ENCODE measurements around the gene KCNJ16. TPM values are rescaled to one million over a fixed set of nuclear protein-coding genes. Genes with fewer than 3 reads are reported as not detected.
"Not testable (repeated sequence)": the region's sequence is repeated elsewhere in the genome, so short reads cannot be mapped to it uniquely, and the experiment has no call there.

KCNJ16 gene
- total RNA-seq, 2 donors from 2014 or later: 53.4 to 58.6 TPM

- Histone ChIP-seq H3K9me3 (no peaks in the 10 kb centered on the region), H3K27me3 (no peaks in the 10 kb centered on the region), H3K4me1 (no peaks in the 10 kb centered on the region), H3K36me3 (replicated peaks in 1 of 2; ENCODE audit: insufficient read depth in 1 of 2, low read depth in 2 of 2) (no peaks in the 10 kb centered on the region), H3K27ac (peak overlapping the region in 1 of 4 donors; percentile 27), H3K4me3 (no peak overlapping the region)
- TF ChIP-seq CTCF (IDR thresholded peaks at IDR 0.05): no peak
- no peak for TF ChIP-seq POLR2A (IDR thresholded peaks at IDR 0.05)
- 67 to 89% methylated on average over 6 of the region's 6 CpGs for WGBS, 2 donors
- intact Hi-C loops (cut with DNase I): no loop called here
- no peak for DNase-seq
- ATAC-seq: no peak
These were observed 33.5 kb upstream of the KCNJ16 start for GRCh38 chr17:70041540-70041939.

- DNase-seq; H3K9me3 ChIP-seq; H3K4me3 ChIP-seq; H3K36me3 ChIP-seq (replicated peaks in 1 of 2; ENCODE audit: insufficient read depth in 1 of 2, low read depth in 2 of 2); ATAC-seq; H3K27me3 ChIP-seq; H3K4me1 ChIP-seq; intact Hi-C loops (cut with DNase I); H3K27ac ChIP-seq: not testable (repeated sequence)
- 83 to 86% methylated on average over 5 of the region's 5 CpGs for WGBS, 2 donors
These were observed 29.2 kb upstream of the KCNJ16 start for GRCh38 chr17:70045780-70046179.

- intact Hi-C loops (cut with DNase I): no loop called here
- DNase-seq (no peak), ATAC-seq (no peak)
- H3K36me3 ChIP-seq (replicated peaks in 1 of 2; ENCODE audit: insufficient read depth in 1 of 2, low read depth in 2 of 2): no peaks in the 10 kb centered on the region
- H3K27me3 ChIP-seq: no peaks in the 10 kb centered on the region
- peaks cover 2% of the 10 kb centered on the region for H3K4me1 ChIP-seq
- no peaks in the 10 kb centered on the region for H3K9me3 ChIP-seq
- 42 to 47% methylated on average over 5 of the region's 5 CpGs for WGBS, 2 donors
- TF ChIP-seq POLR2A (IDR thresholded peaks at IDR 0.05): no peak
- no peak for TF ChIP-seq CTCF (IDR thresholded peaks at IDR 0.05)
- no peak overlapping the region for H3K4me3 ChIP-seq
- H3K27ac ChIP-seq: no peak overlapping the region
These were observed 27.2 kb upstream of the KCNJ16 start for GRCh38 chr17:70047619-70048419.

- no peak overlapping the region for H3K4me3 ChIP-seq
- WGBS, 2 donors: 94% methylated on average over 3 of the region's 3 CpGs
- DNase-seq: no peak
- no peak overlapping the region for H3K27ac ChIP-seq
- H3K4me1 ChIP-seq: peaks cover 21% of the 10 kb centered on the region
- no peaks in the 10 kb centered on the region for H3K36me3 ChIP-seq (replicated peaks in 1 of 2; ENCODE audit: insufficient read depth in 1 of 2, low read depth in 2 of 2)
- ATAC-seq: no peak
- H3K27me3 ChIP-seq: no peaks in the 10 kb centered on the region
- H3K9me3 ChIP-seq: no peaks in the 10 kb centered on the region
- TF ChIP-seq POLR2A (IDR thresholded peaks at IDR 0.05) (no peak), CTCF (IDR thresholded peaks at IDR 0.05) (no peak)
- intact Hi-C loops (cut with DNase I): no loop called here
These were observed 25.0 kb upstream of the KCNJ16 start for GRCh38 chr17:70049801-70050591.

GRCh38 chr17:70050931-70051330 is 24.1 kb upstream of the KCNJ16 start:
- no peak for DNase-seq
- no peak for ATAC-seq
- H3K27me3 ChIP-seq: no peaks in the 10 kb centered on the region
- no peak overlapping the region for H3K4me3 ChIP-seq
- WGBS, 2 donors: 60 to 72% methylated on average over 2 of the region's 2 CpGs
- peaks cover 29% of the 10 kb centered on the region for H3K4me1 ChIP-seq
- intact Hi-C loops (cut with DNase I): no loop called here
- no peaks in the 10 kb centered on the region for H3K36me3 ChIP-seq (replicated peaks in 1 of 2; ENCODE audit: insufficient read depth in 1 of 2, low read depth in 2 of 2)
- no peak for TF ChIP-seq POLR2A (IDR thresholded peaks at IDR 0.05)
- H3K9me3 ChIP-seq: no peaks in the 10 kb centered on the region
- H3K27ac ChIP-seq: no peak overlapping the region

All from body of pancreas (tissue), 4 donors.